Smooth muscle cell of the coronary artery (primary cell): ENCODE data around the gene VANGL1. TPM values are rescaled to one million over a fixed set of nuclear protein-coding genes. Genes with fewer than 3 reads are reported as not detected.

Source experiments
- total RNA-seq: library from RNA; depleted of rRNA; stranded (reverse); fragments of >200 nt; gene quantifications from 2 replicates; pipeline ENCODE4 v1.2.3, GENCODE V29; 2014; ENCODE audit warnings: low replicate concordance

Gene VANGL1
- 5.3 and 5.7 TPM in 2 replicates for total RNA-seq

DNA sequence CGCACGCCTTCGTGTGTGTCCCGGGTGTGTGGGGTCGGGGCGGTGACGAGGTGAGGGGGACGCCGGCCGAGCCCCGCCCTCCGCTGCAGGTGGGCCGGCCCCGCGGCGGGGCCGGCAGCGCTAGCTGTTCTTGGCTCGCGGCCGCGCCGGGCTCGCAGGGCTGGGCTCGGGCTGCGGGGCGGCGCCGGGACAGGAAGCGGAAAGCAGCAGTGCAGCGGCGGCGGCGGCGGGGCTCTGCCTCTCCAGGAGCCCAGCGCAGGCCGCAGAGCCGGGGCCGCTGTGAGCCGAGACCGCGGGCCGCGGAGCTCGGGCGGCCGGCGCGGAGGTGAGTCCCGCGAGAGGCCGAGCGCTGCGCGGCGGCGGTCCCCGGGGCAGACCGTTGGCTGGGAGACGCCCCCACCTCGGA is at the start of gene VANGL1:
VANGL1 (plus strand) TSS at position 209 of the 406 bp plus-strand sequence. CDS start 9,444 bp downstream, outside the sequence.

Other genes with a start within 250 kb of the VANGL1 start
- gene CASQ2, start 126.7 kb downstream of the VANGL1 start, total RNA-seq, result under 0.01 TPM in 1 of 2 replicates, not detected in the other
- not detected in 2 replicates for gene NHLH2, start 199.2 kb downstream of the VANGL1 start, total RNA-seq